HG02798 (cell line): ENCODE measurements around the gene SRP14.
"Not testable (repeated sequence)": the region's sequence is repeated elsewhere in the genome, so short reads cannot be mapped to it uniquely, and the experiment has no call there.

Experiments used
- ATAC-seq: cut with Tn5 transposase; IDR thresholded peaks from one replicate; pipeline ENCODE4 v1.9.1; 2021; ENCODE audit warnings: mild to moderate bottlenecking; ENCODE audit not compliant: unreplicated experiment, poor library complexity

Gene SRP14

GRCh38 chr15:40038638-40039543 lies at the start of gene SRP14:
Gene SRP14 (minus strand): TSS chr15:40039181. CDS start chr15:40039116, 65 bp downstream.
- ATAC-seq, result peak; percentile 96

DNA sequence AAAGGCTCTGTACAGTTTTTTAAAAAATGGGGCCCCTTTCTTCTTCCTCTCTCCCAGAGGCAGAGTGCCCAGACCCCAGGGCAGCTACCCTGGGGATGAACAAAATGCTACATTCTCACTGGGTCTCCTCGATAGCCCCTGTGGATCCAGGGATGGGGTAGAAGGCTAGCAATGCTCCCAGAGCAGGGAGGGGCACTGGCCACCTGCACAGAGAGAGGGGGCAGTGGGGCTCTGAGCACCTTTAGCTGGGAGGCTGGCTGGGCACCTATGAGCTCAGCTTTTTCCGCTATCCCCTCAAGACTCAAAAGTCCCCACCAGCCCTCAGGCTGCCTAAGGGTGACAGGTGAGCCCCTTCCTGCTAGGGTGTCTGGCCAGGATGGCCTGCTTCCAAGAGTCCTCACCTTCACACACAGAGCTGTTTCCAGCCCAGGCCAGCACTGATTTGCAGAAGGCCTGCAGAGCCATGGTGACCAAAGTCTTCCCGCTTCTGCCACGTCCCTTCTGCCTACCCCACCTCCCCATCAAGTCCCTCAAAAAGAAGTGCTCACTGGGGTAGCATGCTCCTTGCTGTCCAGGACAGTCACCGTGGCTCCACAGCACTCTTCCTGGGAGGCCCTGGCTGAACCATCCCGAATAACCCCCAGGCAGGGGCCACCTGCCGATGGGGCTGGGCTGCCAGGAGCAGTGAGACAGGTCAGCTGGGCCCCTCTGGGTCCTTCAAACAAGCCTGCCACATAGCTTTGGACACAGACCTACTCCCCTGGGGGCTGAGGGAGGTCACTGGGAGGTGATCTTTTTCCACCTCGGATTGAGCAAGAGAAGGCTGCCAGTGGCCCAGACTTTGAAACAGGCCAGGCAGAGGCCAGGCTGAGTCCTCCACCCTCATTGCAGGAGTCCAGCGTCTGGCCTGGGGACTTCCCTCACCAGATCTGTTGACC lies 49.3 kb upstream of the SRP14 start:
- ATAC-seq, result no peak

- no peak for ATAC-seq
Observed at GRCh38 chr15:40087068-40087810, 48.3 kb upstream of the SRP14 start.

DNA sequence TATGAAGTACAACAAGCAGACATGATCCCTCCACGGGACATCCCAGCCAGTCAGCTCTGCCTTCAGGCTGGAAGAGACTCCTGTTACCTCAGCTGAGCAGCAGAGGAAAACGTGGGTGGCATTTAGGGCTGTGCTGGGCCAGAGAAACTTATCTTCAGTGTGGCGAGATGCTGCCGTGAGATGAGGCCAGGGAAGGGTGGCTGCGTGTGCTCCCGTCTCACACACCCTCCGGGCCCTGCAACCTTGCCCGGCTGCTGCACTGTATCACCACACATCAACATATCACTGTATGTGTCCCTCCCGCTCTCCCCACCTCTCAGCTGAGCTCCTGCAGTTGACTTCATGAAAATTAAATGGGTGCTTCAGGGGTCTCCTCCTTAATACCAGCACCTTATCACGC lies 46.3 kb upstream of the SRP14 start:
- no peak for ATAC-seq

- no peak for ATAC-seq
Observed at GRCh38 chr15:40084650-40085049, 45.7 kb upstream of the SRP14 start.

DNA sequence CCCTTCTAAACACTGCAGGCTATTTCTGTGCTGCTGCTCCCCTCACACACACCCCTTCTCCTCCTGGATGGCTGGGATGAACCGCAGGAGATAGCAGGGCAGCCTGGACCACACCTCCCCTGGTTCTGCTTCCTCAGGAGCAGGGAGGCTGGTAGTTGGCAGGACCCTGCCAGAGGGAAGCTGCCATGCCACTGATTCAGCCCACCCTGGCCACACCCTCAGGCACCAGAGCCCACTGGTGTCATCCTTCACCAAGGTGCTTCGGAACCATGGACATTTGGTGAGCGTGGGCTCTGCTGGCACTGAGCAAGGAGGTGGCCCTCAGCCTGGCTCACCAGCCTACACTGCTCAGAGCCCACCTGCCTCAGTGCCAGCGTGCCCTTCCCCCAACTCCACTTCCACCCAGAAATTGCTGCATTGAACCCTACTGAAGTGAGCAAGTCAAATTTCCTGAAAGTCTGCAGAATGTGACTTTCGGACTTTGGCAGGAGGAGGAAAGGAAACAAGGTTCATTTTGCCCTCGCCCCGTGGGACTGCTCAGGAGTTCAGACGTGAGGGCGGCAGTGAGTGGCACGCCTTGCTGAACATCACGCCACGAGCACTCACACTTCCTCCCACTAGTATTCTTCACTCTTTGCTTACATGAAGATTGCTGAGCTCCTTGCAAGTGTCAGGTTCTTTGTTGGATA lies 43.4 kb upstream of the SRP14 start:
- no peak for ATAC-seq

- ATAC-seq, result no peak
Observed at GRCh38 chr15:40081691-40082194, 42.8 kb upstream of the SRP14 start.

DNA sequence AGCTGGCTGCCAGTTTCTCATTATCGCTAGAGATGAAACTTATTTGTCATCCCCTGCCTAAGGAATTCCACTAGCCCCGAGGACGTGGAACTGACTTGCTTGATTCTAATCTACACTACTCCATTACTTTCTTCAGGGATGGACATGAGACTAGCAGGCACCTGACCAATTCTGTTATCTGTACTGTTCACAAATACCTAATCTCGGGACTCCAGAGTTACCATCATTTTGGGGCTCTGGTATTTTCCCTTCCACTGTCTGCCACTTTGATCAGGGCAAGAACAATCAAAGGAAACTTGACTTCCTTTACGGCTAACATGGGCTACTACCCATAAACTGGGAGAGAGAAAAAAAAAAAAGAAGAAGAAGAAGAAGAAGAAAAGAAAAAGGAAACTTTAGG lies 41.9 kb upstream of the SRP14 start:
- no peak for ATAC-seq

GRCh38 chr15:40080104-40080503 lies 41.1 kb upstream of the SRP14 start:
- no peak for ATAC-seq

GRCh38 chr15:40079456-40079855 lies 40.5 kb upstream of the SRP14 start:
- ATAC-seq, result no peak

GRCh38 chr15:40075298-40076044 lies 36.5 kb upstream of the SRP14 start:
- no peak for ATAC-seq

DNA sequence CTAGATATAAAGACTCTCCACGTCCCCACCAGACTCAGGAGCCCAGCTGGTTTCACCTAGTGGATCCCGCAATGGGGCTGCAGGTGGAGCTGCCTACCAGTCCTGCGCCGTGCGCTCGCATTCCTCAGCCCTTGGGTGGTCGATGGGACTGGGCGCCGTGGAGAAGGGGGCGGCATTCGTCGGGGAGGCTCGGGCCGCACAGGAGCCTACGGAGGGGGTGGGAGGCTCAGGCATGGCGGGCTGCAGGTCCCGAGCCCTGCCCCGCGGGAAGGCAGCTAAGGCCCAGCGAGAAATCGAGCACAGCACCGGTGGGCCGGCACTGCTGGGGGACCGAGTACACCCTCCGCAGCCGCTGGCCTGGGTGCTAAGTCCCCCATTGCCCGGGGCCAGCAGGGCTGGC lies 35.7 kb upstream of the SRP14 start:
- ATAC-seq, result not testable (repeated sequence)

- ATAC-seq, result not testable (repeated sequence)
Observed at GRCh38 chr15:40073716-40074490, 34.9 kb upstream of the SRP14 start.

- ATAC-seq, result no peak
Observed at GRCh38 chr15:40072216-40072990, 33.4 kb upstream of the SRP14 start.

GRCh38 chr15:40070608-40071218 lies 31.7 kb upstream of the SRP14 start:
- ATAC-seq, result no peak

DNA sequence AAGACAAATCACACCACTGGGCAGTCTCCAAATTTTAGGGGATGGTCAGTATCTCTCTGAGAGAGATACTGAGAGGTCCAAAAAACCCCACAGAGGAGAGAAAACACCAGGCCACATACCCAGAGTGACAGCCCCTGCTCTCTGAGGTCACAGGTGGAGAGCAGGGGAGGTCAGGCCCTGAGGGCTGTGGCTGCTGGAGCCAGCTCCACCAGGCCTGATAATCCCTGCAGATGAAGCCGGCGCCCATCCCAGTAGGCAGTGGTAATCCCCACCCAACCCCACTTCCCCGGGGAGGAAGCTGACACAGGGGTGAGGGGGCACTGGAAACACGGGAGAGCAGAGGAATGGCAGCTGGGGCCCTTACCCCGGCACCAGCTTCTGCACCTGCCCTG lies 31.2 kb upstream of the SRP14 start:
- no peak for ATAC-seq
